NOMO-1 treated with dmso at 0.1 percent for 144 hours (cell line): ENCODE results near the gene YWHAQ.
A peak's percentile ranks its signal among the peaks of the same experiment; 100 is the strongest.
"Not testable (repeated sequence)": the region's sequence is repeated elsewhere in the genome, so short reads cannot be mapped to it uniquely, and the experiment has no call there.

Experiments
- DNase-seq: peaks from one replicate; lab custom pipeline; 2025; ENCODE audit not compliant: unreplicated experiment; lab: John Stamatoyannopoulos, UW

Gene YWHAQ

DNA sequence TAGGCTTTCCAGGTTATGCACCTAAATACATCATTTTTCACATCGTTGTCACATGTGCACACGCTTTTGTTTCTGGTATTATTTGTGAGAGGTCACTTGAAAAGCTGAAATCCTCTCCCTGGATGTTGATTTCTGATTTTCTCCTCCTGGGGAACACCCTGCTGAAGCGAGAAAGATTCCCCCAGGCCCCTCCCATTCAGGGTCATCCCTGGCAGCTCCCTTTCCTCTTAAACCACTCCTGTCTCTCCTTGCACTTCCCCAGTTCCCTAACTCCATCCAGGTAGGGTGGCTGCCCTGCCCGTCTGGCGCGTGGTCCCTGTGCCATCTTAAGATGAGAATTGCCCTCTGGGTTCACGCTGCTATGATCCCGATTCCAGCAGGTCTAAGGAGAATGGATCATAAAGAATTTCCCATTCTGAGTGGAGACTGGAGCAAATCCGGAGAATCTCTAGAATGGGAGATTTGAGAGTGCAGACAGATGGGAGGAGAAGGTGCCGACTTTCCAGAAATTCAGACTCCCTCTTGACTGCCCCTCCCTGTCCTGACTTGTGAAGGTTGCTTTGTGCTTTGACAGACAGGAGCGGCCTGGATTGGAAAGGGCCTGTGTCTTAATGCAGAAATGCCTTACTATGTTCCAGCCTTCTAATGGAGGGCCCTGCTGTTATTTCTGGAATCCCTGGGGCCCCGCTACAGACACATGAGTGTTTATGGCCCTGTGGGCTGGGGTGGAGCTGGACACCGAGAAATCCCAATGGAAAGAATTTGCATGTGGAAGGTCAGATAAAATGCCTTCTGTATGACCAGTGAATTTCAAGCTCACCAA, 1.3 kb upstream of the YWHAQ start:
- no peak for DNase-seq

DNA sequence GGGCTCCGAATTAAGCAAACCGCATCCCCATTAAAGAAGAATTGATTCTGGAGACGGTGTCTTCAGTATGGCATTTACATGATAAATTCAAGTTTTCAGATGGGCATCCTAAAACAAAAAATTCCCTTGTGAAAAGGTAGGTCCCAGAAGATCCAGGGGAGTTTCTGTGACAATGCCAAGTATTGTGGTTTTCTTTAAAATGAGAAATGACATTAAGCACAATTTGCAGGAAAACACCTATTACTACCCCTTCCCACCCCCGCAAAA, 689 bp upstream of the YWHAQ start:
- DNase-seq = no peak

DNA sequence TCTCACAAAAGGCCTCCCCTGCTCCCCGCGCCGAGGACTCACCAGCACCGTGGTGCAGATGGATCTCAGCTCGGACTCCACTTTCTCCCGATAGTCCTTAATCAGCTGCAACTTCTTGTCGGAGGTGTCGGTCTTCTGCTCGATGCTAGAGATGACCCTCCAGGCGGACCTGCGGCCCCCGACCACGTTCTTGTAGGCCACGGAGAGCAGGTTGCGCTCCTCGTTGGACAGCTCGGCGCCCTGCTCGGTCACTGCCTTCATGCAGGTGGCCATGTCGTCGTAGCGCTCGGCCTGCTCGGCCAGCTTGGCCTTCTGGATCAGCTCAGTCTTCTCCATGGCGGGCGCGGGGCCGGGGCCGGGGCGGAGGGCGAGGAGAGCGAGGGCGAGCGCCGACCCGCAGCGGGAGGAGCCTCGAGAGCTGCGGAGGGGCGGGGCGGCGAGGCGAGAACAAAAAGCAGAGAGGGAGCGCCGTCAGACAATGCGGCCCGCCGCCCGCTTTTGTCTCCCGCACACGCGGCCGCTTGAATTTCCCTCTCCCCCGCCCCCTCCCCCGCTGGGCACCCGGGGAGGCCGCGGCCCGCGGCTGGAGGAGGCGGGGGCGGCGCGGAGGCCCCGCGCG, 571 bp downstream of the YWHAQ start:
- peak; percentile 51 for DNase-seq

DNA sequence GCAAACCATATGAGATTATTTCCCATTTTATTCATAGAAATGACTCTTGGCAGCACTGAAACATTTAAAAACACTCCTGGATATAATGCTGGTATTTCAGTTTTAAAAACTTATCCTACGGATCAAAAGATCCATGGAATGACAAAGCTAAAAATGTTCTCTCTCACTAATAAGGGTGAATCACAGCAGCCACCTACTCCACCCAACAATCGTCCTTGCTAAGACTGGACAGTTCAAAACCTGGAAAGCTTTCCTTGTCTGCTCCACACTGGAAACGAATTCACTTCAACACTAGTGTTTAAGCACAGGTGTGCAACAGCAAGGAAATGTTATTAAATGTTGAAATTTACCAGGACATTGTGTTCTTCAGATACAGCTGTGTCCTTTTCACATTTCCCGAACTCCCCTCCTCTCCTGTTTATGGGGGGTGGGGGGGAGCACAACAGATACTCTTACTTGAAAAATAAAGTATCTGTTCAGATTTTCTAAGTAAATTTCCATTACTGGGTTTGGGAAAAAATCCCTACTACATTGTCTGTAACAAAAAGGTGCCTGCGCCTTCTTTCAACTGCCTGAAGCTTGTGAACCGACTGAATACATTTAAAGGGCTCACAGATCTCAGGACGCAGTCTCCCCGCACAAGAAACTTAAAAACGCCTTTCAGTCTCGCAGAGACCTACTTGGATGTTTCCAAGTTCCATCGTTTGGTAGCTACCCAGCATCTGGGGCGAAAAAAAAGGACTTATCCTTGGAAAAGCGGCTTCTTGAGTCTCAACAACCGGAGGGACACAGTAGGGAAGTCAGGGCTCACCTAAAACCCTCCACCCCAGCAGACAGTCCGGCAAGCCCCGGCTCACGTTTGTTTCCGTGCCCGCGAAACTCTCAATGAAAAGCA, 1.3 kb downstream of the YWHAQ start:
- no peak for DNase-seq

DNA sequence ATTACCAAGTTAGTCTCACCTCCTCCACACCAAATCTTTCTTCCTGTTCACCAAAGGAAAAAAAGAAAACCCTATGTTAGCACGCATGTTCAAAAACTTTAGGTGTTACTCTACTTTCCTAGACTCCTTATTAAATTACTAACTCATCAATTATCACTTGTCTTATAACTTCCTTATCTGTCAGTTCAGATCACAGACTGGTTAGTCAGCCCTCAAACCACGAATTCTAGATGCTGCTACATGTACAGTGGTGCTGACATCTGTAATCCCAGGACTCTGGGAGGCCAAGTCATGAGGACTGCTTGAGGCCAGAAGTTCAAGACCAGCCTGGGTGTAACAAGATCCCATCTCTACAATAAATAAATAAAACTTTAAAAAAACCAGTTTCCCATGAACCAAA, 3.5 kb downstream of the YWHAQ start:
- DNase-seq = no peak

DNA sequence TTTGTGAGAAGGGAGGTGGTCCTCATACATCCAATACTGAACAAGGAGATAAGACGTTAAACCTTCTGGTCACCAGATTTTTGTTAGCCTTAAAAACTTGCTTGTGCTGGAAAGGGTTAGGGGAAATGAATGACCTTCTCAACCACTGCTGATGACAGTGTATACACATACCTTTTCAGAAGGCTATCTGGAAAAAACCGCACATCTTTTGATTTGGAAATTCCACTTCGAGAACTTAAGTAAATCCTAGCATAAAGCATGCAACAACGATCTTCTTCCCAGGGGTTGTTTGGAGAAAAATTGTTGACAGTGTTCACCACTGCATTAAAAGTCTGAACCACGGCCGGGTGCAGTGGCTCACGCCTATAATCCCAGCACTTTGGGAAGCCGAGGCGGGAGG, 7.6 kb downstream of the YWHAQ start:
- no peak for DNase-seq

DNA sequence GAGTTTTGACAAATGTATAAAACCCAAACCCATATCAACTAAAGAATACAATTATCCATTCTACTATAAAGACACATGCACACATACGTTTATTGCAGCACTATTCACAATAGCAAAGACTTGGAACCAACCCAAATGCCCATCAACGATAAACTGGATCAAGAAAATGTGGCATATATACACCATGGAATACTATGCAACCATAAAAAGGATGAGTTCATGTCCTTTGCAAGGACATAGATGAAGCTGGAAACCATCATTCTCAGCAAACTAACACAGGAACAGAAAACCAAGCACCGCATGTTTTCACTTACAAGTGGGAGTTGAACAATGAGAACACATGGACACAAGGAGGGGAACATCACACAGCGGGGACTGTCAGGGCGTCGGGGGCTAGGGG, 9.1 kb downstream of the YWHAQ start:
- DNase-seq = not testable (repeated sequence)

DNA sequence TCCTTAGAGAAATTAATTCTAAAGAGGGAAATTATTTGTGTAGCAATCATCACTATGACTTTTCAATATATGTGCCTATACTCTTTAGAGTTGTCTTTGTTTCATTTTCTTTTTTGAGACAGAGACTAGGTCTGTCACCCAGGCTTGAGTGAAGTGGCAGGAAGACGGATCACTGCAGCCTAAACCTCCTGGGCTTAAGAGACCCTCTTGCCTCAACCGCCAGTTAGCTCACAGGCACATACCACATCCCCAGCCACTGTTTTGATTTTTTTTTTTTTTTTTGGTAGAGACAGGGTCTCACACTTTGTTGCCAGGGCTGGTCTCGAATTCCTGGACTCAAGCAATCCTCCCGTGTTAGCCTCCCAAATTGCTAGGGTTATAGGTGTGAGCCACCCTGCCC, 12.4 kb downstream of the YWHAQ start:
- no peak for DNase-seq

DNA sequence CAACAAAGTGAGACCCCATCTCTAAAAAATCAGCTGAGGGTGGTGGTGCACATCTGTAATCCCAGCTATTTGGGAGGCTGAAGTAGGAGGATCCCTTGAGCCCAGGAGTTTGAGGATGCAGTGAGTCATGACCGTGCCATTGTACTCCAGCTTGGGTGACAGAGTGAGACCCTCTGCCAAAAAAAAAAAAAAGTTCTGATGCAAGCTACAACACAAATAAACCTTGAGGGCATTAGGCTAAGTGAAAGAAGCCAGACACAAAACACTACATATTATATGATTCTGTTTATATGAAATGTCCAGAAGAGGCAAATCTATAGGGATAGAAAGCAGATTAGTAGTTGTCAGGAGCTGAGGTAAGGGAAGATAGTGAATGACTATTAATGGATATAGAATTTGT, 13.0 kb downstream of the YWHAQ start:
- no peak for DNase-seq

DNA sequence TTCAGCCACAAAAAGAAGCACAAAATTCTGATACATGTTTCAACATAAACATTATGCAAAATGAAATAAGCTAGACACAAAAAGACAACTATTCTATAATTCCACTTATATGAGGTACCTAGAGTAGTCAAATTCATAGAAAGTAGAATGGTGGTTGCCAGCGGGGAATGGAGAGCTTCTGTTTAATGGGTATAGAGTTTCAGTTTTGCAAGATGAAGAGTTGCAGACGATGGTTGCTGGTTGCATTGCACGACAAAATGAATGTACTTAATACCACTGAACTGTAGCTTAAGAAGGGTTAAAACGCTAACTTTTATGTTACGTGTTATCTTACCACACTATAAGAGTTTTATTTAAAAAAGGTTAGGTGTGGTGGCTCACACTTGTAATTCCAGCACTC, 13.5 kb downstream of the YWHAQ start:
- no peak for DNase-seq

DNA sequence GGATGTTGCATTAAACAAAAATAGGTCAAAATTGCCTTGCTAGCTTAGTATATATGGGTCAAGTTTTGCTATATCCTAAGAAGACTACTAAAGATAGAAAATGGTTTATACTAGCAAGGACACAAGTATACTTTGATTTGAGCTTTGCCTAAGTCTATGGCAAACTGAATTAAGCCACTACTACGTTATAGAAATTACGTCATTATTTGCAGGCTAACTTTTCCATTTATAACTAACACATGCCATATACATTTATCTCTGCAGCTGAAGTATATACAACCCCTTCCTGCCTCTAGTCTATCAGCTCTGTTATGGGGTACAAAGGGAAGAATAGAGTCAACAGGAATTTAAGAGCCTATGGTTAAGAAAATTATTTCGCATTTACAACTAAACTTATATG, 16.2 kb downstream of the YWHAQ start:
- no peak for DNase-seq

DNA sequence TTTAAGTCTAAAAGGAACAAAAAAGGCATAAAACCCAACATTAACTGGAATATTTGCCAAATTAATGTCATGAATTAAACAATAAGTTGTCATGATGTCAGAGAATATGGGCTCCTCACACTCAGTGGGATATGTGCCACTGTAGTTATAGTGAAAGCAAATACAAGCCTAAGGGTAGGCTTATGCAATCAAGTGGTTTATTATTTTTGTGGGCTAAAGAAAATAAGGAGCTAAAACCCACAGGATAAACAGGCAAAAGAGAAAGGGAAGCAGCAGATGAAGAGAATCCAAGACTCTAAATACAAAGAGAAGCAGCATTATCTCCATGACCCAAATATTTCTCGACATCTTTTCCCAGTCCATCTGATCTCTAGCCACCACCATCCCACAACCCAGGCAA, 17.5 kb downstream of the YWHAQ start:
- peak; percentile 4 for DNase-seq

DNA sequence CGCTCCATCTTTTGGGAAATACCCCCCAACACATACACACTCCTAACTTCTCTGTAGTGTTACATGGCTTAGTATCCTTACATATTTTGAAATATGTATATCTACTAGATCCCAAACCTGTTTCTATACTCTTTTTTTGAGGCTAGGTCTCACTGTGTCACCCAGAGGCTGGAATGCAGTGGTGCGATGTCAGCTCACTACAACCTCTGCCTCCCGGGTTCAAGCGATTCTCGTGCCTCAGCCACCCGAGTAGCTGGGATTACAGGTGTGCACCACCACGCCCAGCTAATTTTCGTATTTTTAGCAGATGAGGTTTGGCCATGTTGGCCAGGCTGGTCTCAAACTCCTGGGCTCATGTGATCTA, 19.3 kb downstream of the YWHAQ start:
- not testable (repeated sequence) for DNase-seq

DNA sequence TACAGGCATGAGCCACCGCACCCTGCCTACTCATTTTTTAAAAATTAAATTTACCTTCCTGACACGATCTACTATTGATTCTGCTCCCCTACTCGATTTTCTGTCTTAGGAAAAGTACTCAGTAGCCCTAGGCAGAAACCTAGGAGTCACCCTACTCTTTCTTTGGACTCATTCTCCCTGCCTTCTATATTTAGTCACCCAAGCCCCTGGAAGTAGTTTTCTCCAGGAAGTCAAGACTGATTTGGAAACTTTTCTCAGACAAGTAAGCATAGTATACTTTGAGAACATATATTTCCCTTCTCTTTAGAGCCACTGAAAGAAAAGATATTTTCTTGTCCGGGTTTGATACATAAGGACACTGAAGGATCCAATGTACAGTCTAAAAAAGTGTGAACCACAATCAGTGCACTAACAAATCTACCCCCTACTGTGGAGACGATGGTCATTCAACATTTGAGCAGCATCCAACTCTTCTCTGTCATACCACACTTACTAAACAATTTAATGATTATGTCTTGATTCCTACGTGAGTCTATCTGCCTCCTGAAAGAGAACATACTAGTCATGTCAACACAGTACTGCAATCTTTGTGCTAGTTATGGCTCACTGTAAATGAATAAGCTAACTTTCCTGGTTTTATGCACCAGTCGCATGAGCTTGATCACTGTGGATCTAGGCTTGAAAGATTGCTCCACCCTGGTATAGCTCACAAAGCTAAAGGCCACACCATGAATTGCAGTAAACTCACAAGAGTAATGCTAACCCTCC, 19.8 kb downstream of the YWHAQ start:
- DNase-seq = no peak

DNA sequence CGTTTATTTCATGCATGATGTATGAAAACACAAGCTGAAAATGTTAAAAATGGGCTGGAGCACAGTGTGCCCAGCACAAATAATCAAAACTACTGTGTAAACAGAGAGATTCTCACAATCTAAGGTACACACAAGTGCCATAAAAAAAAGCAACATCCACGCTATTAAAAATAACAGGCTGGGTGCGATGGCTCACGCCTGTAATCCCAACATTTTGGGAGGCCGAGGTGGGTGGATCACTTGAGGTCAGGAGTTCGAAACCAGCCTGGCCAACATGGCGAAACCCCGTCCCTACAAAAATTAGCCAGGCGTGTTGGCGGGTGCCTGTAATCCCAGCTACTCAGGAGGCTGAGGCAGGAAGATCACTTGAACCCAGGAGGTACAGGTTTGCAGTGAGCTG, 22.3 kb downstream of the YWHAQ start:
- not testable (repeated sequence) for DNase-seq

DNA sequence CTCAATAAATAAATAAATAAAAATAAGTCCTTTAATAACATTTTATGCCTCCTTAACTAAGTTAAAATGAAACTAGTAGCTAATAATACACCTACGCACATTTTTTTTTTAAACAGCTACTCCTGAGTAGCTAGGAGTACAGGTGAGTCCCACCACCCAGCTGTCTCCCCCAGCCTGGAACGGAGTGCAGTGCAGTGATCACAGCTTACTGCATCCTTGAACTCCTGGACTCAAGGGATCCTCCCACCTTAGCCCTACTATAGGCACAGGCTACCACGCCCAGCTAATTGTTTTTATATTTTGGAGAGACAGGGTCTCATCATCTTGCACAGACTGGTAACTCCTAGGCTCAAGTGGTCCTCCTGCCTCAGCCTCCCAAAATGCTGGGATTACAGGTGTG, 28.4 kb downstream of the YWHAQ start:
- no peak for DNase-seq

DNA sequence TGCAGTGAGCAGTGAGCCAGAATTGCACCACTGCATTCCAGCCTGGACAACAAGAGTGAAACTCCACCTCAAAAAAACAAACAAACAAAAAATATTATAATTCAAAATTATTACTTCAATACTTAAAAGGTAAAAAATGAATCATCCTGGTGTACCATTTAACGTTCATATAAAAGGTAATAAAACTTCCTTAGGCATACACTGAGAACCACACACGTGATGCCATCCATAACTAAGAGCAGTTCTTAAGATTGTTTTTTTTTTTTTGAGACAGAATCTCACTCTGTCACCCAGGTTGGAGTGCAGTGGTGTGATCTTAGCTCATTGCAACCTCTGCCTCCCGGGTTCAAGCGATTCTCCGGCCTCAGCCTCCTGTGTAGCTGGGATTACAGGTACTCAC, 29.4 kb downstream of the YWHAQ start:
- DNase-seq = no peak

DNA sequence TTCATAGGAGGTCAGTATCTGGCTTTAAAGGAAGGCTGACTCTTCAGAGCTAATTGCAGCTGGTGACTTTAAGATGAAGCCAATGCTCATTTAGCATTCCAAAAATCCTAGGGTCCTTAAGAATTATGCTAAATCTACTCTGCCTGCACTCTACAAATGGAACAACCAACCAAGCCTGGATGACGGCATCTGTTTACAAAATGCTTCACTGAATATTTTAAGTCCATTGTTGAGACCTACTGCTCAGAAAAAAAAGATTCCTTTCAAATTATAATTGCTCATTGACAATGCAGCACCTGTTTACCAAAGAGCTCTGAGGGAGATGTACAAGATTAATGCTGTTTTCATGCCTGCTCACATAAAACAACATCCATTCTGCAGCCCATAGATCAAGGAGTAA, 31.4 kb downstream of the YWHAQ start:
- DNase-seq = no peak

DNA sequence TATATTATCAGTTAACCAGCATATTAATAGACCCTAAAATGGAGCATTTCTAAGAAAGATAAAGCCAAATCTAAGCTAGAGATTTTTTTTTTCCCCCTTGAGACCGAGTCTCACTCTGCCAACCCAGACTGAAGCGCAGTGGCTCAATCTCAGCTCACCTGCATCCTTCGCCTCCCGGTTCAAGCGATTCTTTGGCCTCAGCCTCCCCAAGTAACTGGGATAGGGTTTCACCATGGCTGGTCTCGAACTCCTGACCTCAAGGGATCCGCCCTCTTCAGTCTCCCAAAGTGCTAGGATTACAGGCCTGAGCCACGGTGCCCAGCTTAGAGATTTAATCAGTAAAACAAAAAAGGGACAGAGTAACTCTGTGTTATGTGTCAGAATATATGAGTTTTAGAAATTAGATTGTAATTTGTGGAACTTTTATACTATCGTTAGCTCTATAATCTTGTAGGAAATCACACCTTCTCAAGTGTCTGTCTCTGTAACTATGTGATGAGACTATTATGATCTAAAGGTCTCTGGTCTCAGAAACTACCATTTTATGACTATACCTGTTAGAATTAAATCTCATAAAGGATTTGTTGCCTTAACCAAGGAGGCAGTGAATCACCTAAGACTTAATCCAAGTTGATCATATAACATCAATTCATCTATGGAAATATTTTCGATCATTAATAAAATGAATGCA, 34.0 kb downstream of the YWHAQ start:
- DNase-seq = no peak

DNA sequence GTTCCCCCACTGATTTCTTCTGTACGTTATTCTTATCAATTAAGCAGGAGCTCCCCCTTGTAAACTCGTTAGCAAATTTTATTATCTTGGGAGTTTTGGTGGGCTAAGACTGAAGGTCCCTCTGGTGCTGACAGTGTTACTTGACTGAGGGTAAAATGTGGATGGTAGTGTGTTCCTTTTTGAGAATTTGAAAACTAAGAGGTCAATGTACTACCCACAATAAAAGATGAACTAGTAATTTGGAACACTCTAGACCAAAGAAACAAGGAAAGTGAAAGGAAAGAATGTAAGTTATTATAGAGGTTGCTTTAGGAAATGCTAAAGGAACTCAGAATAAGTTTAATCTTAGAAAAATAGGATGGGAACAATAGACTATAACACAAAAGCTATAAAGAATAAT, 35.1 kb downstream of the YWHAQ start:
- no peak for DNase-seq

DNA sequence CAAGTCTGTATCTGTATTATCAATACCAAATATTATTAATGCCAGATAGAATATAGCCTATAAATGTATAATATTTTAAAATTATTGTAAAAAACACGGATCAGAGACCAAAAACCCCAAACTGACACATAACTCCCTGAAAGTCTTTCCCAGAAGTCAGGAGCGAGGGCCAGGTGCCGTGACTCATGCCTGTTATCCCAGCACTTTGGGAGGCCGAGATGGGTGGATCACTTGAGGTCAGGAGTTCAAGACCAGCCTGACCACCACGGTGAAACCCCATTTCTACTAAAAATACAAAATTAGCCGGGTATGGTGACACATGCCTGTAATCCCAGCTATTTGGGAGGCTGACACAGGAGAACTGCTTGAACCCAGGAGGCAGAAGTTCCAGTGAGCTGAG, 35.5 kb downstream of the YWHAQ start:
- DNase-seq = not testable (repeated sequence)
